ENCODE results near the gene FAIM2.
"Not testable (repeated sequence)": the region's sequence is repeated elsewhere in the genome, so short reads cannot be mapped to it uniquely, and the experiment has no call there.

The FAIM2 gene

GRCh38 chr12:49893753-49894750 lies 9.6 kb downstream of the FAIM2 start:
- peak; percentile 93 for DNase-seq

- no peak for DNase-seq
These were observed 10.9 kb downstream of the FAIM2 start for GRCh38 chr12:49892732-49893317.

- DNase-seq = no peak
These were observed 11.5 kb downstream of the FAIM2 start for GRCh38 chr12:49892084-49892731.

GRCh38 chr12:49891476-49891875 lies 12.2 kb downstream of the FAIM2 start:
- no peak for DNase-seq

GRCh38 chr12:49891012-49891411 lies 12.7 kb downstream of the FAIM2 start:
- no peak for DNase-seq

GRCh38 chr12:49890096-49890461 lies 13.6 kb downstream of the FAIM2 start:
- no peak for DNase-seq

- DNase-seq = no peak
These were observed 14.2 kb downstream of the FAIM2 start for GRCh38 chr12:49889361-49890095.

- DNase-seq = no peak
These were observed 15.1 kb downstream of the FAIM2 start for GRCh38 chr12:49888461-49889151.

GRCh38 chr12:49887536-49888401 lies 15.9 kb downstream of the FAIM2 start:
- no peak for DNase-seq

- DNase-seq = no peak
These were observed 16.6 kb downstream of the FAIM2 start for GRCh38 chr12:49887091-49887490.

GRCh38 chr12:49885663-49886461 lies 17.8 kb downstream of the FAIM2 start:
- no peak for DNase-seq

- no peak for DNase-seq
These were observed 18.6 kb downstream of the FAIM2 start for GRCh38 chr12:49885118-49885517.

- DNase-seq = no peak
These were observed 20.7 kb downstream of the FAIM2 start for GRCh38 chr12:49882851-49883464.

GRCh38 chr12:49882248-49882850 lies 21.4 kb downstream of the FAIM2 start:
- DNase-seq = peak; percentile 79

- no peak for DNase-seq
These were observed 22.1 kb downstream of the FAIM2 start for GRCh38 chr12:49881415-49882247.

GRCh38 chr12:49880756-49881414 lies 22.8 kb downstream of the FAIM2 start:
- DNase-seq = no peak

- DNase-seq = not testable (repeated sequence)
These were observed 24.6 kb downstream of the FAIM2 start for GRCh38 chr12:49879065-49879464.

- no peak for DNase-seq
These were observed 25.7 kb downstream of the FAIM2 start for GRCh38 chr12:49878021-49878420.

Measured in islet precursor cell (in vitro differentiated cells).